Testis (tissue), 3 donors: Measurements from ENCODE around the gene SPDYA. TPM values are rescaled to one million over a fixed set of nuclear protein-coding genes. Genes with fewer than 3 reads are reported as not detected.

ENCODE experiments used
- DNase-seq: peaks from one replicate; pipeline ENCODE4 v3.0.0-alpha.2; 2019
- H3K27ac ChIP-seq, 2 donors: fragments of 200-600 bp; sonication (generic); one replicate each; pipeline ENCODE4 v1.5.1; 2019
- H3K27me3 ChIP-seq: fragments of 200-600 bp; sonication (generic); one replicate; pipeline ENCODE4 v1.5.1; 2019
- H3K36me3 ChIP-seq: fragments of 200-600 bp; sonication (generic); one replicate; pipeline ENCODE4 v1.5.1; 2017; ENCODE audit warnings: low read depth; ENCODE audit errors: missing control alignments
- H3K4me1 ChIP-seq: fragments of 200-600 bp; sonication (generic); one replicate; pipeline ENCODE4 v1.5.1; 2019
- H3K4me3 ChIP-seq, 2 donors: fragments of 200-600 bp; sonication (generic); one replicate each; pipeline ENCODE4 v1.5.1; 2017 to 2019
- H3K9me3 ChIP-seq: fragments of 200-600 bp; sonication (generic); one replicate; pipeline ENCODE4 v1.5.1; 2017
- POLR2A ChIP-seq: fragments of 450-650 bp; IDR thresholded peaks from one replicate; pipeline ENCODE4 v1.6.1; 2017; ENCODE audit warnings: antibody characterized with exemption, mild to moderate bottlenecking, moderate library complexity
- WGBS, 2 donors: methylation state at CpG; one replicate each; pipeline ENCODE4 v1.1.5; 2018; 5-methylcytosine and 5-hydroxymethylcytosine counted together
- intact Hi-C: fragments of 100-400 bp; cut with DNase I; formaldehyde crosslinking; loops from one replicate; pipeline ENCODE4 v1.15.1; 2023; ENCODE audit warnings: low total_unique reads
- polyA plus RNA-seq: library from polyadenylated mRNA; stranded (reverse); fragments of 350-450 nt; fragmentation: Illumina TruSeq; extraction: RNeasy Lipid Tissue Mini Kit (QIAGEN cat#74804); gene quantifications from one replicate; pipeline ENCODE4 v1.2.3, GENCODE V29; 2014; ENCODE audit warnings: low read depth, low replicate concordance; ENCODE audit not compliant: insufficient read depth
- total RNA-seq, 2 donors: library from RNA; depleted of rRNA; stranded (reverse); fragments of >200 nt; gene quantifications; one replicate each; pipeline ENCODE4 v1.2.3, GENCODE V29; 2016
- TF ChIP-seq, protein P1 (sequence below), 3 experiments: fragments of 450-650 bp in 2 of 3; fragments of 200-600 bp in 1 of 3; sonication (generic) in 1 of 3; IDR thresholded peaks; one replicate each; pipeline ENCODE4 v1.5.1; 2016 to 2019; ENCODE audit warnings: antibody characterized with exemption in 3 of 3, mild to moderate bottlenecking in 2 of 3, moderate library complexity in 1 of 3

The SPDYA gene
- total and polyA plus RNA-seq, 3 donors from 2014 or later, result 28.7 to 93.7 (median 40.9) TPM

DNA sequence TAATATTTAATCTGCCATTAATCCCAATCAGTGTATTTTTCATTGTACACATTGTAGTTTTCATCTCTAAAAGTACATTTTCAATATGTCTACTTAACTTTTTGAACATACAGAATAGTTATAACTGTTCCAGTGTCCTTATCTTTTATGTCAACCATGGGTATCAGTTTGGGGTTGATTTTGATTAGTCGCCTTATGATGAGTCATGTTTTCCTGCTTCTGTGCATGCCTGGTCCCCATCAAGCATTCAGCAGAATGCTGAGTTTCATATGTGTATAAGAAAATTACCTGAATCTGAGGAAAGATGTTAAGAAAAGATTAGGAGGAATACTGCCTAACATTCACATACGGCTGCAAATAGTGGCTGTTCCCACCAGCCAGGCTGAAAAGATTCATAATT is 17.7 kb downstream of the SPDYA start:
- no peak for TF ChIP-seq POLR2A
- TF ChIP-seq, protein P1, sequence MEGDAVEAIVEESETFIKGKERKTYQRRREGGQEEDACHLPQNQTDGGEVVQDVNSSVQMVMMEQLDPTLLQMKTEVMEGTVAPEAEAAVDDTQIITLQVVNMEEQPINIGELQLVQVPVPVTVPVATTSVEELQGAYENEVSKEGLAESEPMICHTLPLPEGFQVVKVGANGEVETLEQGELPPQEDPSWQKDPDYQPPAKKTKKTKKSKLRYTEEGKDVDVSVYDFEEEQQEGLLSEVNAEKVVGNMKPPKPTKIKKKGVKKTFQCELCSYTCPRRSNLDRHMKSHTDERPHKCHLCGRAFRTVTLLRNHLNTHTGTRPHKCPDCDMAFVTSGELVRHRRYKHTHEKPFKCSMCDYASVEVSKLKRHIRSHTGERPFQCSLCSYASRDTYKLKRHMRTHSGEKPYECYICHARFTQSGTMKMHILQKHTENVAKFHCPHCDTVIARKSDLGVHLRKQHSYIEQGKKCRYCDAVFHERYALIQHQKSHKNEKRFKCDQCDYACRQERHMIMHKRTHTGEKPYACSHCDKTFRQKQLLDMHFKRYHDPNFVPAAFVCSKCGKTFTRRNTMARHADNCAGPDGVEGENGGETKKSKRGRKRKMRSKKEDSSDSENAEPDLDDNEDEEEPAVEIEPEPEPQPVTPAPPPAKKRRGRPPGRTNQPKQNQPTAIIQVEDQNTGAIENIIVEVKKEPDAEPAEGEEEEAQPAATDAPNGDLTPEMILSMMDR (IDR thresholded peaks at IDR 0.05), result no peak
- no peaks in the 10 kb centered on the region for H3K36me3 ChIP-seq
- intact Hi-C loops, result no loop called here
- no peak overlapping the region for H3K27ac ChIP-seq
- 86 to 92% methylated on average over 2 of the region's 2 CpGs for WGBS, 2 donors
- DNase-seq, result no peak
- no peak overlapping the region for H3K4me3 ChIP-seq
- H3K27me3 ChIP-seq, result no peaks in the 10 kb centered on the region
- H3K9me3 ChIP-seq, result no peaks in the 10 kb centered on the region
- no peaks in the 10 kb centered on the region for H3K4me1 ChIP-seq

DNA sequence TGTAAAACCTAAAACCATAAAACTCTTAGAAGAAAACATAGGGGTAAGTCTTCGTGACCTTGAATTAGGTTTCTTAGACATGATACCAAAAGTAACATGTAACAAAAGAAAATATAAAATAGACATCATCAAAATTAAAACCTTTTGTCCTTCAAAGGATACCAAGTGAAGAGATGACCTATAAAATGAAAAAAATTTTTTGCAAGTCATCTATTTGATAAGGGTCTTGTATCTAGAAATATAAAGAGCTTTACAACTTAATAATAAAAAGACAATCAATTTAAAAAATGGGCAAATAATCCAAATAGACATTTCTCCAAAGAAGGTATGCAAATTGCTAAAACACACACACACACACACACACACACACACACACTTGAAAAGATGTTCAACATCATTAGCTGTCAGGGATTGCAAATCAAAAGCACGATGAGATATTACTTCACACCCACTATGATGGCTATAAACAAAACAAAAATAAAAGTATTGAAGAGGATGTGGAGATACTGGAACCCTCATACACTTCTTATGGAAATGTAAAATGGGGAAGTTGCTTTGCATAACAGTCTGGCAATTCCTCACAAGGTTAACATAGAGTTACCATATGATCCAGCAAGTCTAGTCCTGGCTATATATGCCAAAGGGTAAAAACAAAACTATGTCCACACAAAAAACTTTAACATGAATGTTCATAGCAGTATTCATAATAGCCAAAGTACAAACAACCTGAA is 23.3 kb downstream of the SPDYA start:
- intact Hi-C loops, result no loop called here
- Histone ChIP-seq H3K9me3 (no peaks in the 10 kb centered on the region), H3K27ac (no peak overlapping the region), H3K36me3 (no peaks in the 10 kb centered on the region), H3K27me3 (no peaks in the 10 kb centered on the region), H3K4me1 (no peaks in the 10 kb centered on the region), H3K4me3 (no peak overlapping the region)
- no peak for DNase-seq
- TF ChIP-seq, protein P1 (IDR thresholded peaks at IDR 0.05), result no peak
- TF ChIP-seq POLR2A, result no peak
- 90 to 98% methylated on average over 2 of the region's 2 CpGs for WGBS, 2 donors

DNA sequence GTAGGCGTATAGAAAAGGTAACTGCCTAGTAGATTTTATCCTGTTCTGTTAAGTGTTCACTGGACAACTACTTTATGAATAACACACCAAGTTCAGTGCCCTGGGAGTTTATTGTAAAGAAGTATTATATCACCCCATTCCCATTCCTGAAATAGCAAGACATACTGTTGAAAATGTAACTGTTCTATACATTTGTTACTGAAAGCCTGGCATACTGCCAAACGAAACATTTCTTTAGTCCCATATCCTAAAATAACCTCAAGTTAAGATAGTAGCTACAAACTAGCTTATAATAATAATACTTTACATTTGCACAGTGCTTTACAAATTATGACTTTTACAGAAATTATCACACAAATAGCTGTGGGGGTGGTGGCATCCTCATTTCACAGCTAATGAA is 25.1 kb downstream of the SPDYA start:
- Histone ChIP-seq H3K27me3 (no peaks in the 10 kb centered on the region), H3K9me3 (no peaks in the 10 kb centered on the region), H3K4me1 (no peaks in the 10 kb centered on the region), H3K36me3 (no peaks in the 10 kb centered on the region), H3K27ac (no peak overlapping the region), H3K4me3 (no peak overlapping the region)
- no peak for DNase-seq
- 35 to 39% methylated on average over 2 of the region's 2 CpGs for WGBS, 2 donors
- intact Hi-C loops, result no loop called here
- TF ChIP-seq, protein P1 (IDR thresholded peaks at IDR 0.05), result no peak
- no peak for TF ChIP-seq POLR2A

DNA sequence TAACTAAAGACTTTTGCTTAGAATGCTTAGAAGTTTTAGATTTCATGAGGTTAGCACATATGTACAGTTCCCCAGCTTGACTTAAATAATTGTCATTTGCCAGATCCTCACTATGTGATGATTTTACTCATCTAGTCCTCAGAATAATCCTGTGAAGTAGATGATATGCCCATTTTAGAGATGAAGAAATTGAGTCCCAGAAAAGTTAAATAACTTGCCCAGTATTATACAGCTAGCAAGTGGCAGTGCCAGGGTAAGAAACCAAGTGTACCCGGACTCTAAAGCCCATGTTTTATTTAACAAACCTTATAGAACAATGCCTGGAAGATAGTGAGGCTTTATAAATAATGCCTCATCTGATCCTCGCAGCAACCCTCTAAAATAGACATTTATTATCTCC is 28.3 kb downstream of the SPDYA start:
- intact Hi-C loops, result no loop called here
- Histone ChIP-seq H3K36me3 (no peaks in the 10 kb centered on the region), H3K27me3 (no peaks in the 10 kb centered on the region), H3K4me3 (no peak overlapping the region), H3K9me3 (no peaks in the 10 kb centered on the region), H3K27ac (no peak overlapping the region), H3K4me1 (no peaks in the 10 kb centered on the region)
- no peak for TF ChIP-seq POLR2A
- TF ChIP-seq, protein P1 (IDR thresholded peaks at IDR 0.05), result no peak
- DNase-seq, result no peak
- WGBS, 2 donors, result 61 to 88% methylated on average over 2 of the region's 2 CpGs

DNA sequence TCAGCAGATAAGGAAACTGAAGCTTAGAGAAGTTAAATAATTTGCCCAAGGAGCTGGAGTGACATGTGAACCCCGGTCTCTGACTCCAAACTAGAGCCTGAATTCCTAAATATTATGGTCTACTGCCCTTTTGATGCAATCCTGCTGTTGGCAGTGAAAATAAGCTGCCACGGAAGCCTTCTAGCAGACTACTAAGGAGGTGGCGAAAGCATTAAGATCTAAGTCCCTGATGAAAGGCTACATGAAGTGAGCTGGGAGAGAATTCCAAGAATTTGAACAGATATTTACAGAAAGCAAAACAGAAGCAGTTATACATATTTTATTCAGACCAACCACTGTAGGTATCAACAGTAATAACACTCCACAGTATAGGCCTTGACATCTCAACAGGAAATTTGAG is 31.4 kb downstream of the SPDYA start:
- H3K9me3 ChIP-seq, result no peaks in the 10 kb centered on the region
- H3K4me3 ChIP-seq, result no peak overlapping the region
- intact Hi-C loops, result no loop called here
- 58 to 60% methylated on average over 3 of the region's 3 CpGs for whole genome bisulfite sequencing, 2 donors
- DNase-seq, result no peak
- H3K27me3 ChIP-seq, result no peaks in the 10 kb centered on the region
- no peaks in the 10 kb centered on the region for H3K36me3 ChIP-seq
- no peak overlapping the region for H3K27ac ChIP-seq
- H3K4me1 ChIP-seq, result no peaks in the 10 kb centered on the region
- TF ChIP-seq POLR2A, result no peak
- TF ChIP-seq, protein P1 (IDR thresholded peaks at IDR 0.05), result no peak
